ENCODE measurements around the gene CWC22. TPM values are rescaled to one million over a fixed set of nuclear protein-coding genes. Genes with fewer than 3 reads are reported as not detected.
"Not testable (repeated sequence)": the region's sequence is repeated elsewhere in the genome, so short reads cannot be mapped to it uniquely, and the experiment has no call there.

Gene CWC22
- total and polyA plus RNA-seq, 7 donors: 7.2 to 29.9 (median 20.5) TPM

DNA sequence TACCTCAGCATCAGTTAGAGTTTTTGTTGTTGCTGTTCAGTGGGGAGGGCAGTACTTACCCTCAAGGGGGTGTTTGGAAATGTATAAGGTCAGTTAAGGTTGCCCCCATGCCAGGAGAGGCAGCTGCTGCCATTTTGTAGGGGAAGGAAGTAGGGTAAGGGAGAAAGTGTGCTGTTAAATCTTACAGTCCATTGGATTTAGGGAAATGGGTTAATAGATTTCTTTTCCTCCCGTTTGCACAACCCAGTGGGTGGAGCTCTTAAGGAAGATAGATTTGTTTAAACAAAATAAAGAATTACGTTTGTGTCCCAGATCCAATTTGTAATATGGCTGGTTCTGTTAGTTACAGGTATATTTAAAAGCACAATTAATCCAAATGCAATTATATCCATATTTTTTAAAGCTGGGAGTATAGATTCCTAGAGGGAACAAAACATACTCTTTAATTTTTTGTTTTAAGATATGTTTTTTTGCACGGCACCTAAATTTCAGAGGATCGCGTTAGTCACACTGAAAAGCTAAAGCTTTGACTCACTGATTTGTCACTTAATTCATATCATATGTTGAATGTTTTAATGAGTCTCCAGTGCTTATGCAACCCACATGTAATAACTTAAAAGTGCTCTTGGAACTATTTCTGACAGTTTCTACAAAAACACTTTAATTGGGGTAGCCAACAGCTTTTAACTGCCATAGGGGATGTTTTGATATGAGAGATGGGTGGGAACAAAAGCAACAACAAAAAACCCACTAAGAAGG, 9.0 kb upstream of the CWC22 start:
- no peak for DNase-seq
- intact Hi-C loops (cut with DNase I): no loop called here
- TF ChIP-seq EP300 (IDR thresholded peaks at IDR 0.05) (no peak), POLR2AphosphoS5 (IDR thresholded peaks at IDR 0.05) (no peak), POLR2A (IDR thresholded peaks at IDR 0.05) (no peak)
- TF ChIP-seq, protein P1, sequence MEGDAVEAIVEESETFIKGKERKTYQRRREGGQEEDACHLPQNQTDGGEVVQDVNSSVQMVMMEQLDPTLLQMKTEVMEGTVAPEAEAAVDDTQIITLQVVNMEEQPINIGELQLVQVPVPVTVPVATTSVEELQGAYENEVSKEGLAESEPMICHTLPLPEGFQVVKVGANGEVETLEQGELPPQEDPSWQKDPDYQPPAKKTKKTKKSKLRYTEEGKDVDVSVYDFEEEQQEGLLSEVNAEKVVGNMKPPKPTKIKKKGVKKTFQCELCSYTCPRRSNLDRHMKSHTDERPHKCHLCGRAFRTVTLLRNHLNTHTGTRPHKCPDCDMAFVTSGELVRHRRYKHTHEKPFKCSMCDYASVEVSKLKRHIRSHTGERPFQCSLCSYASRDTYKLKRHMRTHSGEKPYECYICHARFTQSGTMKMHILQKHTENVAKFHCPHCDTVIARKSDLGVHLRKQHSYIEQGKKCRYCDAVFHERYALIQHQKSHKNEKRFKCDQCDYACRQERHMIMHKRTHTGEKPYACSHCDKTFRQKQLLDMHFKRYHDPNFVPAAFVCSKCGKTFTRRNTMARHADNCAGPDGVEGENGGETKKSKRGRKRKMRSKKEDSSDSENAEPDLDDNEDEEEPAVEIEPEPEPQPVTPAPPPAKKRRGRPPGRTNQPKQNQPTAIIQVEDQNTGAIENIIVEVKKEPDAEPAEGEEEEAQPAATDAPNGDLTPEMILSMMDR (IDR thresholded peaks at IDR 0.05): no peak
- no peaks in the 10 kb centered on the region for H3K4me1 ChIP-seq
- no peaks in the 10 kb centered on the region for H3K9me3 ChIP-seq
- no peaks in the 10 kb centered on the region for H3K27me3 ChIP-seq
- no peak overlapping the region for H3K4me3 ChIP-seq
- H3K27ac ChIP-seq: peak overlapping the region in 1 of 4 donors; percentile 33
- no peaks in the 10 kb centered on the region for H3K36me3 ChIP-seq
- 60 to 74% methylated on average over 5 of the region's 5 CpGs for WGBS, 2 donors

GRCh38 chr2:180012523-180012922, 5.4 kb upstream of the CWC22 start:
- H3K36me3 ChIP-seq: no peaks in the 10 kb centered on the region
- intact Hi-C loops (cut with DNase I): no loop called here
- no peaks in the 10 kb centered on the region for H3K9me3 ChIP-seq
- TF ChIP-seq POLR2A (IDR thresholded peaks at IDR 0.05): no peak
- TF ChIP-seq POLR2AphosphoS5 (IDR thresholded peaks at IDR 0.05): no peak
- TF ChIP-seq EP300 (IDR thresholded peaks at IDR 0.05): no peak
- TF ChIP-seq, protein P1 (IDR thresholded peaks at IDR 0.05): no peak
- H3K27me3 ChIP-seq: no peaks in the 10 kb centered on the region
- WGBS, 2 donors: 92 to 95% methylated on average over 4 of the region's 4 CpGs
- H3K27ac ChIP-seq: no peak overlapping the region
- no peaks in the 10 kb centered on the region for H3K4me1 ChIP-seq
- no peak overlapping the region for H3K4me3 ChIP-seq
- DNase-seq: no peak

DNA sequence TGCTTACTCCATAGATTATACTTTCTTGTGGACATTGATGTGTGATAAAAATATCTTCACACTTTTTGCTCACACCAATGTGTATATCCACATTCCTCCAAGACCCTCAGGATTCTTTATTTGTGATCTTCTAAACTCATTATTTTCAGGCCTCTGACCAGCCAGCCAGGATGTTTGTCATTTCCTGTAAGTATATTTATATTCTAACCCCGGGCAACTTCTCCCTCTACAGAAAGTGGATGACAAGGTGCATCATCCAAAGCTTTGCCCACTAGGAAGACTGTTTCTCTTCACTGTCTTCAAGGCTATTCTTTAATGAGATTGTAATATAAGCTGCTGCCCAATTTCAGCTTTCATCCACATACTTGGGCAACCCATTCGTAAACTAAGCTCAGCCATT, 3.6 kb upstream of the CWC22 start:
- H3K27ac ChIP-seq: no peak overlapping the region
- no peak for DNase-seq
- H3K4me1 ChIP-seq: peaks cover 0 to 9% (median 7%) of the 10 kb centered on the region in 4 donors
- WGBS, 2 donors: 61 to 81% methylated on average over 2 of the region's 2 CpGs
- no peaks in the 10 kb centered on the region for H3K9me3 ChIP-seq
- no peaks in the 10 kb centered on the region for H3K27me3 ChIP-seq
- H3K36me3 ChIP-seq: no peaks in the 10 kb centered on the region
- intact Hi-C loops (cut with DNase I): no loop called here
- no peak overlapping the region for H3K4me3 ChIP-seq
- TF ChIP-seq POLR2A (IDR thresholded peaks at IDR 0.05): no peak
- TF ChIP-seq EP300 (IDR thresholded peaks at IDR 0.05): no peak
- TF ChIP-seq, protein P1 (IDR thresholded peaks at IDR 0.05): no peak
- TF ChIP-seq POLR2AphosphoS5 (IDR thresholded peaks at IDR 0.05): no peak

DNA sequence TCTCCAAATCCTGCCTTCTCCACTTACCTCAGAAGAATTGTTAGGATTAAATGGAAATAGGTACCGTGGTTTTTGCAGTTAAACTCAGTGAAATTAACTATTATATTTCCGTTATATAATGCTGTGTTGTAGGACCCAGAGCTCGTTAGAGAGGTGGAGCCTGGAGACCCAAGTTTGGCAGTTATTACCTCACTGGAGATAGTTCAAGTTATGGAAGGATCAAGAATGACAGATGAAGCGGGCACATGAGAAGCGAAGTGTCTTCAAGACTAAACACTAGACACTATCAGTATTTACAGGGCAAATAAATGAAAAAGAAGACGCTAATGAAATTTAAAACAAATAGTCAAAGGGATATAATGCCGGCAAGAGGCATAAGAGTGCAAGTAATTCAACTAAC, 866 bp downstream of the CWC22 start:
- DNase-seq: no peak
- Histone ChIP-seq H3K4me3 (peak overlapping the region; percentile 80 to 95 (median 88)), H3K27me3 (no peaks in the 10 kb centered on the region), H3K4me1 (peaks cover 0 to 22% (median 17%) of the 10 kb centered on the region in 4 donors), H3K36me3 (no peaks in the 10 kb centered on the region), H3K27ac (peak overlapping the region; percentile 89 to 92 (median 90)), H3K9me3 (no peaks in the 10 kb centered on the region)
- intact Hi-C loops (cut with DNase I): loop anchor here (5.0 kb wide), 1 partner anchor 1886 kb away; the partner anchor contains the start of gene ITPRID2
- WGBS, 2 donors: 6 to 11% methylated on average over 7 of the region's 7 CpGs
- TF ChIP-seq, protein P1 (IDR thresholded peaks at IDR 0.05): no peak

DNA sequence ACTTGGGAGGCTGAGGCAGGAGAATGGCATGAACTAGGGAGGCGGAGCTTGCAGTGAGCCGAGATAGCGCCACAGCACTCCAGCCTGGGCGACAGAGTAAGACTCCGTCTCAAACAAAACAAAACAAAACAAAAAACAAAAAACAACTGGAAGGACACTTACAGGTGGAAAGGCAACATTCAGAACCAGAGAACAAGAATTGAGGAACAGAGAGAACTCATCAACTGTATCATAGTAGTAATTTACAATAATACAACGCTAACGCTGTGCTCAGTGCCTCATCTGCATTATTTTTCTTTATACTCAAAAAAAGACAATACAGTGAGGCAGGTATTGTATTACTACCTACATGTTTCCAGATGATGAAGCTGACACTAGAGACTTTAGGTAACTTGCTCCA, 1.6 kb downstream of the CWC22 start:
- peaks cover 0 to 22% (median 18%) of the 10 kb centered on the region in 4 donors for H3K4me1 ChIP-seq
- WGBS, 2 donors: 88 to 96% methylated on average over 7 of the region's 7 CpGs
- H3K27me3 ChIP-seq, H3K36me3 ChIP-seq, H3K9me3 ChIP-seq, DNase-seq, H3K4me3 ChIP-seq, H3K27ac ChIP-seq: not testable (repeated sequence)
- intact Hi-C loops (cut with DNase I): loop anchor here (5.0 kb wide), 1 partner anchor 1887 kb away; the partner anchor contains the start of gene ITPRID2
